GM19372 (cell line): ENCODE measurements around the gene OR1M1.
"Not testable (repeated sequence)": the region's sequence is repeated elsewhere in the genome, so short reads cannot be mapped to it uniquely, and the experiment has no call there.

ENCODE experiments used
- ATAC-seq: cut with Tn5 transposase; IDR thresholded peaks from one replicate; pipeline ENCODE4 v1.9.1; 2021; ENCODE audit warnings: mild to moderate bottlenecking, low read depth, moderate library complexity; ENCODE audit not compliant: unreplicated experiment

The OR1M1 gene

GRCh38 chr19:9086761-9087160 is at the start of gene OR1M1:
Gene OR1M1, plus strand, starts transcription at chr19:9087061. Its CDS starts 6,184 bp downstream, at chr19:9093245.
- no peak for ATAC-seq

DNA sequence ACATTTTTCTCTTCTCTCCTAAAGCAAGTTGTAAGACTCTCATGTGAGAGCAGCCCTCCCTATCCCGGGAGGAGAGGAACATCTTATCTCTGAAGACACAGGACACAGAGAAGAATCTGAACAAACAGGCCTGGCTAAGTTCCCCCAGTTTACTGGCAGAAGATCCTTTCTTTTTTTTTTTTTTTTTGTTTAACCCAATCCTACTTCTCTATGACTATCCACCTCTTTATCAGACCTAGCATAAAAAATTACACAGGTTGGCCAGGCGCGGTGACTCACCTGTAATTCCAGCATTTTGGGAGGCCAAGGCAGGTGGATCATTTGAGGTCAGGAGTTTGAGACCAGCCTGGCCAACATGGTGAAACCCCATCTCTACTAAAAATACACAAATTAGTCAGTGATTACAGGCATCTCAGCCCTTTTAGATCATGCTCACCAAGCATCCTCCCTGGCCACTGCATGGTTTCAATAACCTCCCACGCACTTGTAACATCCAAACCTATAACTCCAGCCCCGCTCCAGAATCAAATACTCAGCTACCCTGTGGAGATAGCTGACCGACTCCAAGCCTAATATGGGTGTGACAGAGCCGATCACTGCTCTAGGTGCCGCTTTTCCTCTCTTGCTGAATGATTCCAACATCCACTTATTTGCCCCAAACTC is 49.3 kb upstream of the OR1M1 start:
- ATAC-seq: no peak

DNA sequence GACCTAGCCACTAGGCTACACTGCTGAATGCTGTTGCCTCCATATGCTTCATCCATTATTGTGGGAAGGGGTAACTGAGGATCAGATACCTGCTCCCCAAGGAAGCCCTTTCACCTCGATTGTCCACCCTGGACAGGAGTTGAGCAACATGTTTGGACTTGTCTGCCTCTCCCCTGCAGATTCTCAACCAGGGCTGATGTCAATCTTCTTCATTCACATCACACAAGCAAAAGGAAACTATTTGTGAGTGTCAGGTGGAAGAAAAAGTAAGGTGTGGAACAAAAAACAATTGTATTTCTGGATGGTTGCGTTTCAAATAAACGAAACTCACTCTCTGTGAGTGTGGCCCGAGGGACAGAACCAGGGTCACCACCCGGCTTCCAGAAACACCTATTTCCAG is 47.1 kb upstream of the OR1M1 start:
- no peak for ATAC-seq

- no peak for ATAC-seq
These were observed 46.7 kb upstream of the OR1M1 start for GRCh38 chr19:9040131-9040530.

GRCh38 chr19:9041023-9041422 is 45.8 kb upstream of the OR1M1 start:
- ATAC-seq: no peak

GRCh38 chr19:9043524-9043923 is 43.3 kb upstream of the OR1M1 start:
- no peak for ATAC-seq

- no peak for ATAC-seq
These were observed 42.4 kb upstream of the OR1M1 start for GRCh38 chr19:9044449-9044848.

- no peak for ATAC-seq
These were observed 40.2 kb upstream of the OR1M1 start for GRCh38 chr19:9046694-9047093.

DNA sequence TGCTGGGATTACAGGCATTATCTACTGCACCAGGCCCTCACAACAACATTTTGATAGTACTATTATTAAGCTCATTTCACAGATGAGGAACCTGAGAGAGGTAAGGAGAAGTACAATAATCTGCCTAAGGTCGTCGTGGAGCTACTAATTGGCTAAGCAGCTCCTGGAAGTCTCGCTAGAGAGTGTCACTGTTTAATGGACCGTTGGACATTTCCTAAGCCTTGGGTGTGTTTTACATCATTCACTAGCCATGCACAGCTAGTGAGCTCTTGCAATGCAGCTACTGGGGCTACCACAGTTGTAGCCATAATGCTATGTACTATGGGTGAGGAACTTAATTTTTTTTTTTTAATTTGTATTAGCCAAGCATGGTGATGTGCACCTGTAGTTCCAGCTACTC is 34.0 kb upstream of the OR1M1 start:
- ATAC-seq: no peak

DNA sequence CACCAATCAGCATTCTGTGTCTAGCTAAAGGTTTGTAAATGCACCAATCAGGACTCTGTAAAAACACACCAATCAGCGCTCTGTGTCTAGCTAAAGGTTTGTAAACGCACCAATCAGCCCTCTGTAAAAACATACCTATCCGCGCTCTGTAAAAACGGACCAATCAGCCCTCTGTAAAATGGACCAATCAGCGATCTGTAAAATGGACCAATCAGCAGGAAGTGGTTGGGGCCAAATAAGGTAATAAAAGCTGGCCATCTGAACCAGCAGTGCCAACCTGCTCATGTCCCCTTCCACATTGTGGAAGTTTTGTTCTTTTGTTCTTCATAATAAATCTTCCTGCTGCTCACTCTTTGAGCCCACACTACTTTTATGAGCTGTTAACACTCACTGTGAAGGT is 33.2 kb upstream of the OR1M1 start:
- not testable (repeated sequence) for ATAC-seq

DNA sequence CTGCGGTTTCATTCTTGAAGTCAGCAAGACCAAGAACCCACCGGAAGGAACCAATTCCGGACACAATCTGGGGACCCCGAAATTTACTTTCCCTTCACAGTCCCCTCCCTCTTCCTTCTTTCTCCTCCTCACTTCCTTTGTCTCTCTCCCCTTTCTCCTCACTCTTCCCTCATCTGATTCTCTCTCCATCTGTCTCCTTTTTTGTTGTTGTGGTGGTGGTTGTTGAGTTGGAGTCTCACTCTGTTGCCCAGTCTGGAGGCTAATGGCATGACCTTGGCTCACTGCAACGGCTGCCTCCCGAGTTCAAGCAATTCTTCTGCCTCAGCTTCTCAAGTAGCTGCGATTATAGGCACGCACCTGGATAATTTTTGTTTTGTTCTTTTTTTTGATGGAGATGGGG is 32.7 kb upstream of the OR1M1 start:
- no peak for ATAC-seq

DNA sequence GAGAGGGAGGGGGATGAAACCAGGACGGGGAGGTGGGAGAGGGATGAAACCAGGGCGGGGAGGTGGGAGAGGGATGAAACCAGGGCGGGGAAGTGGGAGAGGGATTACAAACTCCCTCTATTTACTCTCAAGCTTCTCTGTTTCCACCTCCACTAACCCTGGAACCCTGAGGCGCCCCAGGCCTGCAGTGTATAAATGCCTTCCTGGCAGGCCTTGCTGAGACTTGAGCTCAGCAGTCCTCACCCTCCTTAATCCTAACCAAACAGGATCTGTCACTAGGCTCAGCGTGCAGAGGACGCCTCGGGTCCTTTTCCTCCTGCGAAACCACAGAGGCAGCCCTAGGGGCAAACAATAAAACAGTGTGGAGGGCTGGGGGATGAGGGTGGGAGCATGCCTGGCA is 32.1 kb upstream of the OR1M1 start:
- ATAC-seq: no peak

DNA sequence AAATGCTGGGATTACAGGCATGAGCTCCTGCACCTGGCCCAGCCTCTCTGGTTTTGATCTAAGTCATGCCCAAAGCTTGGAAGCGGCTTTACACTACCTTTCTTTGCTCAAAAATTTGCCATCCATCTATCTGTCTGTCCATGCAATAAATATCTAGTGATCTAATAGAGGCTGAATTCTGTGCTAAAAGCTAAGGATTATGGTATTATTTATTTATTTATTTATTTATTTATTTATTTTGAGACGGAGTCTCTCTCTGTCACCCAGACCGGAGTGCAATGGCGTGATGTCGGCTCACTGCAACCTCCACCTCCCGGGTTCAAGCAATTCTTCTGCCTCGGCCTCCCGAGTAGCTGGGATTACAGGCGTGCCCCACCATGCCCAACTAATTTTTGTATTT is 30.7 kb upstream of the OR1M1 start:
- not testable (repeated sequence) for ATAC-seq

GRCh38 chr19:9057505-9058258 is 29.2 kb upstream of the OR1M1 start:
- ATAC-seq: no peak

DNA sequence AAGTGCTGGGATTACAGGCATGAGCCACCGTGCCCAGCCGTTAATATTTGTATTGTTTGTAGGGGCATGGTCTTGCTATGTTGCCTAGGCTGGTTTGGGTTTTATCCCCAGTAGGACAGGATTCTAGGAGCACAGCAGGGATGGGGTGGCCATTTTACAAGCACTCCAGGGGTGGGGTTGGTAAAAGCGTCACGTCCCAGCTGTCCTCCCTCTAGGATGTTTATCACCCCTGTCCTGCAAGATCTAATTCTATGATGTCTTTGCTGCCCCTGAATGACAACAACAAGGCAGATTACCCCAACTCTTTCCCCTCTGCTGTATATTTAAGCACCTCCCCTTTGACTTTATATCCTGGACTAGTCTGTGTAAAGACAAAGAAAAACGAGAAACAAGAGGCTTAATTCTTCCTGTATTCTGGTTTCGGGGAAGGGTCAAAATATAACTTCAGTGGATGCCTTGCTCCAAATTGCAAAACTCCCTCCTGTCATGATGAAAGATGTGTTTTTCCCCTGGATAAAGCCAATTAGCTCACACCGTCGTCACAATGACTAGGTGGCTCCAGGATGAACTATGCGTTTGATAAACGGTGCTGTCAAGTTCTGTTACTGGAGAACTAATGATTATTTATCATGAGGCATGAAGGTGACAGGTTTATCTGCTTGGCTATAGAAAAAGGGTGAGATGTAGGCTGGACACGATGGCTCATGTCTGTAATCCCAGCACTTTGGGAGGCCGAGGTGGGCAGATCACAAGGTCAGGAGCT is 27.8 kb upstream of the OR1M1 start:
- ATAC-seq: no peak

GRCh38 chr19:9060564-9061340 is 26.1 kb upstream of the OR1M1 start:
- no peak for ATAC-seq

- ATAC-seq: no peak
These were observed 25.0 kb upstream of the OR1M1 start for GRCh38 chr19:9061879-9062278.

DNA sequence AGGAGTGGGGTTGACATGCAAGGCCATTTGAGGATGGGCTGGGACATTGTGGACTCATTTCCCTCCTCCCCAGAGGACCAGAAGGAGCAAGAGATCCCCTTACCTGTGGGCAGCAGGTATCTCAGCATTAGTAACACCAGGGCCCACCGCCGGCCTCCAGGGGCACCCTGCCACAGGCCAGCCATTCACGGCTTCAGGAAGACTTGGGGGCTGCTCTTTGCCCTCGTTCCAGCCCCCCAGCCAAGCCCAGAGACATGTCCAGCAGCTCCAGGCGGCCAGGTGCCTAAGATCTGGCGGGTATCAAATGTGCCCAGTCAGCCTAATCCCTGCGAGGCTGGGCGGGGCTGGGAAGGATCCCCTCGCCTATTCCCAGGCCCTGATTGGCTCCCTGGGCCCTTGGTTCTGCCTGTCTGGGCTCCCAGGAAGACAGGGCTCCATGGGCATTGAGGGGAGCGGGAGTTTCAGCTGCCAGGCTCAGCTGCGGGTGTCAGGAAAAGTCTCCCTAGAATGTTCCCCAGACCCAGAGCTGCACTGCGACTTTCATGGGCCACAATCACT is 21.3 kb upstream of the OR1M1 start:
- ATAC-seq: no peak

GRCh38 chr19:9070066-9070465 is 16.8 kb upstream of the OR1M1 start:
- no peak for ATAC-seq

DNA sequence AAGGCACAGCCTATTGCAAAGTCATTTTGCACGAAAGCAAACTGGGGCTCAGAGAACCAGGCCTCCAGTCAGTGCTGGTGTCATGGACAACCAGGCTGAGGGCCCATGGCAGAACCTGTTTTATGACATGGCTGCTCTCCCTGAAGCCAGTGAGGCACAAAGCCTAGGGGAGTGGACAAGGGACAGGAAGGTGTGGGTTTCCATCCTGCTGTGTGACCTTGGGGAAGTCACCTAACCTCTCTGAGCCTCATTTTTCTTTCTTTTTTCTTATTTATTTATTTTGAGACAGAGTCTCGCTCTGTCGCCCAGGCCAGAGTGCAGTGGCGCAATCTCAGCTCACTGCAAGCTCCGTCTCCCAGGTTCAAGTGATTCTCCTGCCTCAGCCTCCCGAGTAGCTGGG is 15.1 kb upstream of the OR1M1 start:
- not testable (repeated sequence) for ATAC-seq
